KMS-11 (cell line): ENCODE measurements around the gene PNMA8A.
A peak's percentile ranks its signal among the peaks of the same experiment; 100 is the strongest.

Experiments used
- H2AFZ ChIP-seq: fragments of 200-600 bp; sonication (generic); 2 replicates; pipeline ENCODE4 v1.6.1; 2016; ENCODE audit warnings: antibody characterized with exemption, mixed run types, low read depth
- H3K27ac ChIP-seq: fragments of 200-600 bp; sonication (generic); 2 replicates; pipeline ENCODE4 v1.6.1; 2016; ENCODE audit warnings: mild to moderate bottlenecking, mixed run types
- H3K27me3 ChIP-seq: fragments of 200-600 bp; sonication (generic); 2 replicates; pipeline ENCODE4 v1.6.1; 2017; ENCODE audit warnings: mild to moderate bottlenecking, low read depth, mixed run types, moderate library complexity; ENCODE audit not compliant: insufficient read depth
- H3K36me3 ChIP-seq: fragments of 200-600 bp; sonication (generic); 2 replicates; pipeline ENCODE4 v1.6.1; 2017; ENCODE audit warnings: mild to moderate bottlenecking, mixed run types; ENCODE audit not compliant: insufficient read depth
- H3K4me1 ChIP-seq: fragments of 200-600 bp; sonication (generic); 2 replicates; pipeline ENCODE4 v1.6.1; 2016; ENCODE audit warnings: mild to moderate bottlenecking, low read depth, mixed run types; ENCODE audit not compliant: poor library complexity, severe bottlenecking
- H3K4me2 ChIP-seq: fragments of 200-600 bp; sonication (generic); 2 replicates; pipeline ENCODE4 v1.7.0; 2016; ENCODE audit warnings: mild to moderate bottlenecking, mixed run types
- H3K4me3 ChIP-seq: fragments of 200-600 bp; sonication (generic); IDR thresholded peaks from 2 replicates; pipeline ENCODE4 v1.6.1; 2017; ENCODE audit warnings: low read depth, low read length, mixed read lengths; ENCODE audit not compliant: insufficient read depth
- H3K79me2 ChIP-seq: fragments of 200-600 bp; sonication (generic); 2 replicates; pipeline ENCODE4 v1.6.1; 2016; ENCODE audit warnings: low read depth, mixed run types; ENCODE audit not compliant: insufficient read depth
- H3K9ac ChIP-seq: fragments of 200-600 bp; sonication (generic); 2 replicates; pipeline ENCODE4 v1.6.1; 2016; ENCODE audit warnings: mild to moderate bottlenecking, mixed run types
- H4K20me1 ChIP-seq: fragments of 200-600 bp; sonication (generic); 2 replicates; pipeline ENCODE4 v1.6.1; 2016; ENCODE audit warnings: mild to moderate bottlenecking, mixed run types; ENCODE audit not compliant: insufficient read depth
- TF ChIP-seq, protein P1 (sequence below): fragments of 200-600 bp; sonication (generic); conservative IDR thresholded peaks from 2 replicates; pipeline ENCODE4 v1.6.1; 2017; ENCODE audit warnings: low read depth, mild to moderate bottlenecking, antibody characterized with exemption, low read length, moderate library complexity, mixed read lengths

PNMA8A gene

DNA sequence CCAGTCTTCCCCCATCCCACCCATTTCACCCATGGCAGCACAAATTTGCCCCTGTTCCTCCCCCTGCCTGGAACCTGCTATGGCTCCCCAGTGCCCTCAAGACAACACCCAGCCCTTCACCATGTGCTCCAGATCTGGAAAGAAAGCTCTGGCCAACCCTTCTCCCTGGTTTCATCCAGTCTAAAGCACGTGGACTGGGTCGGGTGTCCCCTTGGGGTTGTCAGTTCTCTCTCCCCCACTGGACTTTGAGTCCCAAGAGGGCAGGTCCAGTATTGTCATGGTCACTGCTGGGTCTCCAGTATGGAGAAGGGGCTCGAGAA, 43.9 kb upstream of the PNMA8A start:
- Histone ChIP-seq H3K4me3 (no peak overlapping the region), H3K27ac (no peak overlapping the region)

DNA sequence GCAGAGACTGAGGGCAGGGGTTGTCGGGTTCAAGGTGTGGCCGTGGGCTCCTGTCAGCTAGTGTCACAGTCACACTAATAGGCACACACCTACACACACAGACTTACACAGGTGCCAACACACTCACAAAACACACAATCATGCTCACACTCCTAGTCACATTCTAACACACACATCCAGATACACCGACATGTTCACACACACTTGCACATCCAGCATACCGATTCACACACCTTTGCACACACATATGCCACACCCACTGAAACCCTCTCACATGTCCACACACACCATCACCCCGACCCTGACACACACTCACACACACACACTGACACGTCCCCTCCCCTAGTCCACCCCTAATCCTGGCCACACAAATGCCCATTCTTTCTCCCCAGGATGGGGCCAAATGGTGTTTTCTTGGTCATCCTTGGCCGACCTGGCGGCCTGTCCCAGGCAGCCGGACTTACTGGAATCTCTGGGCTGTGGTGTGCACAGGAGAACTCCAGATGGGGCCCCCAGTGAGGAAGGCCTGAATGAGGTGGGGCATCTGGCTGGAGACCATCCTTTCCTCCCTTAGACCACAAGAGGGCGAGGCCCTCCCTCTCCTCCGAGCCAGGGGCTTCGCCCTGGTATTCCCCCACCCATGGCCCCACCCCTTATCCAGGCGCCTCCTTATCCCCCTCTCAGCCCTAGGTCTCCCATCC, 43.4 kb upstream of the PNMA8A start:
- Histone ChIP-seq H3K36me3 (no peaks in the 10 kb centered on the region), H3K4me3 (no peak overlapping the region), H3K79me2 (no peaks in the 10 kb centered on the region), H2AFZ (no peak overlapping the region), H3K9ac (no peak overlapping the region), H4K20me1 (no peaks in the 10 kb centered on the region), H3K27ac (no peak overlapping the region), H3K4me1 (peaks cover 8% of the 10 kb centered on the region), H3K27me3 (peaks cover 20% of the 10 kb centered on the region), H3K4me2 (no peak overlapping the region)
- TF ChIP-seq, protein P1, sequence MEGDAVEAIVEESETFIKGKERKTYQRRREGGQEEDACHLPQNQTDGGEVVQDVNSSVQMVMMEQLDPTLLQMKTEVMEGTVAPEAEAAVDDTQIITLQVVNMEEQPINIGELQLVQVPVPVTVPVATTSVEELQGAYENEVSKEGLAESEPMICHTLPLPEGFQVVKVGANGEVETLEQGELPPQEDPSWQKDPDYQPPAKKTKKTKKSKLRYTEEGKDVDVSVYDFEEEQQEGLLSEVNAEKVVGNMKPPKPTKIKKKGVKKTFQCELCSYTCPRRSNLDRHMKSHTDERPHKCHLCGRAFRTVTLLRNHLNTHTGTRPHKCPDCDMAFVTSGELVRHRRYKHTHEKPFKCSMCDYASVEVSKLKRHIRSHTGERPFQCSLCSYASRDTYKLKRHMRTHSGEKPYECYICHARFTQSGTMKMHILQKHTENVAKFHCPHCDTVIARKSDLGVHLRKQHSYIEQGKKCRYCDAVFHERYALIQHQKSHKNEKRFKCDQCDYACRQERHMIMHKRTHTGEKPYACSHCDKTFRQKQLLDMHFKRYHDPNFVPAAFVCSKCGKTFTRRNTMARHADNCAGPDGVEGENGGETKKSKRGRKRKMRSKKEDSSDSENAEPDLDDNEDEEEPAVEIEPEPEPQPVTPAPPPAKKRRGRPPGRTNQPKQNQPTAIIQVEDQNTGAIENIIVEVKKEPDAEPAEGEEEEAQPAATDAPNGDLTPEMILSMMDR, result no peak

More for the DNA sequence above, 43.9 kb upstream of the PNMA8A start:
- Histone ChIP-seq H2AFZ (no peak overlapping the region), H3K79me2 (no peaks in the 10 kb centered on the region), H3K4me2 (no peak overlapping the region), H3K27me3 (peaks cover 20% of the 10 kb centered on the region), H3K4me1 (peaks cover 8% of the 10 kb centered on the region), H4K20me1 (no peaks in the 10 kb centered on the region), H3K36me3 (no peaks in the 10 kb centered on the region), H3K9ac (no peak overlapping the region)
- TF ChIP-seq, protein P1, result no peak

DNA sequence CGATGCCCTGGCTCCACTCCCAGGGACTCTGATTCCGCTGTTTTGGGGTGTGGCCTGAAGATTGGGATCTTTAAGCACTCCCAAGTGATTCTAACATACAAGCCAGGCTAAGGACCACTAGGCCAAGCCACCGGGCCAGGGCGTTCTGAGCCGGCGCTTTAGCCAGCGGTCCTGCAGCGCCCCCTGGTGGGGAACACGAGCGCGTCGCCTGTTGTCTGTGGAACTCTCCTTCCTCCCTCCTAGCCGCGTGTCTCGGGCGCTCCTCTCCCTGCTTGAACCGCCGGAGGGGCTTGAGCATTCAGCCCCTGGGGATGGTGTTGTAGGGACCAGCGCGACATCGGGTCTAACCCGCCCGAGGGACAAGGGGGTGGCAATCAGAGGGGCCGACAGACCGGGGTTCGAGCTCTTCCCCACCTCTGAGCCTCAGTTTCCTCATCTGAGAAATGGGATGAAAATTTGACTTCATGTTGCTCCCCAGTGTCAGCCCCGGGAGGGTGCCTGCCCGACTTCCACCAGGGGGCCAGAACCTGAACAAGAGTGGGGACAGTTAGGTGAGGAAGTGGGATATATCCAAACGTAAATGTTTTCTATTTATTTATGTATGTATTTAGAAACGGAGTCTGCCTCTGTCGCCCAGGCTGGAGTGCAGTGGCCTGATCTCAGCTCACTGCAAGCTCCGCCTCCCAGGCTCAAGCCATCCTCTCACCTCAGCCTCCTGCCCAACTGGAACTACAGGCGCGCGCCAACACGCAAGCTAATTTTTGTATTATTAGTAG, 42.3 kb upstream of the PNMA8A start:
- no peaks in the 10 kb centered on the region for H3K36me3 ChIP-seq
- no peak overlapping the region for H3K4me2 ChIP-seq
- H3K4me1 ChIP-seq, result peaks cover 8% of the 10 kb centered on the region
- H3K4me3 ChIP-seq, result no peak overlapping the region
- no peak overlapping the region for H3K9ac ChIP-seq
- TF ChIP-seq, protein P1, result peak; percentile 96
- no peaks in the 10 kb centered on the region for H4K20me1 ChIP-seq
- peaks cover 26% of the 10 kb centered on the region for H3K27me3 ChIP-seq
- H3K79me2 ChIP-seq, result no peaks in the 10 kb centered on the region
- H2AFZ ChIP-seq, result peak overlapping the region; percentile 39
- H3K27ac ChIP-seq, result no peak overlapping the region

DNA sequence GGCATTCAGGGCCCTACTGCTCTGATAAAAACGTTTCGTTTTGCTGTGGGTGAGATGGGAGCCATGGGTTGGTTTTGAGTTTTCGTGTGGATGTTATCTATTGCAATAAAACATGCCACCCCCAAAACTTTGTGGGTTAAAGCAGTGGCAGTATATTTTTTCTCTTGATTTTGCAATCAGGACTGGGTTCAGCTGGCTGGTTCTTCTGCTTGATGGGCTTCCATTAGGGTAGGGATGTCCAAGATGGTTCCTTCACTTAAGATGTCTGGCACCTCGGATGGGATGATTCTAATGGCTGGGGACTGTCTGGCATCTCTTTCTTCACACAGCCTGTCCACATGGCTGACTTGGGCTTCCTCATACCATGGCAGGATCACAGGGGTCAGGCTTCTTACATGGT, 39.9 kb upstream of the PNMA8A start:
- Histone ChIP-seq H3K27me3 (peaks cover 39% of the 10 kb centered on the region), H3K4me2 (no peak overlapping the region), H4K20me1 (no peaks in the 10 kb centered on the region), H2AFZ (no peak overlapping the region), H3K4me3 (no peak overlapping the region), H3K9ac (no peak overlapping the region), H3K36me3 (no peaks in the 10 kb centered on the region), H3K27ac (no peak overlapping the region), H3K79me2 (no peaks in the 10 kb centered on the region), H3K4me1 (peaks cover 8% of the 10 kb centered on the region)
- TF ChIP-seq, protein P1, result no peak
